Endodermal cell (in vitro differentiated cells): ENCODE results near the gene DNAJC5. TPM values are rescaled to one million over a fixed set of nuclear protein-coding genes. Genes with fewer than 3 reads are reported as not detected.

Experiments
- DNase-seq: peaks from one replicate; pipeline ENCODE4 v3.0.0-alpha.2; 2017
- H3K27ac ChIP-seq: 2 replicates; pipeline ENCODE4 v1.5.1; 2013; ENCODE audit warnings: mild to moderate bottlenecking, low read depth, low read length, moderate library complexity
- H3K27me3 ChIP-seq: 2 replicates; pipeline ENCODE4 v1.6.1; 2013; ENCODE audit warnings: mild to moderate bottlenecking, low read length, moderate library complexity; ENCODE audit not compliant: insufficient read depth, control insufficient read depth, poor library complexity, severe bottlenecking
- H3K36me3 ChIP-seq: 2 replicates; pipeline ENCODE4 v1.7.0; 2013; ENCODE audit warnings: mild to moderate bottlenecking, low read length, moderate library complexity; ENCODE audit not compliant: control insufficient read depth, insufficient read depth
- H3K4me1 ChIP-seq: one replicate; pipeline ENCODE4 v1.7.0; 2013; ENCODE audit warnings: low read length; ENCODE audit not compliant: control insufficient read depth, insufficient read depth
- H3K4me3 ChIP-seq: 2 replicates; pipeline ENCODE4 v1.5.1; 2013; ENCODE audit warnings: mild to moderate bottlenecking, low read length, moderate library complexity
- H3K9ac ChIP-seq: 2 replicates; pipeline ENCODE4 v1.6.1; 2013; ENCODE audit warnings: mild to moderate bottlenecking, low read length, moderate library complexity; ENCODE audit not compliant: poor library complexity, severe bottlenecking; ENCODE audit errors: extremely low read depth
- H3K9me3 ChIP-seq: 2 replicates; pipeline ENCODE4 v1.6.1; 2013; ENCODE audit warnings: mild to moderate bottlenecking, low read length, moderate library complexity; ENCODE audit not compliant: control insufficient read depth
- H3K27ac Mint-ChIP-seq: 2 replicates; pipeline ENCODE4 v1.8.0; 2020; ENCODE audit warnings: mixed read lengths
- H3K27me3 Mint-ChIP-seq: 2 replicates; pipeline ENCODE4 v1.8.0; 2021; ENCODE audit warnings: mild to moderate bottlenecking, mixed read lengths; ENCODE audit not compliant: insufficient read depth
- H3K36me3 Mint-ChIP-seq: 2 replicates; pipeline ENCODE4 v1.8.0; 2020; ENCODE audit warnings: low read depth, mixed read lengths
- H3K4me1 Mint-ChIP-seq: 2 replicates; pipeline ENCODE4 v1.8.0; 2020; ENCODE audit warnings: mixed read lengths
- H3K4me3 Mint-ChIP-seq: 2 replicates; pipeline ENCODE4 v1.8.0; 2020; ENCODE audit warnings: mild to moderate bottlenecking, moderate library complexity, mixed read lengths
- H3K9me3 Mint-ChIP-seq: 2 replicates; pipeline ENCODE4 v1.8.0; 2020; ENCODE audit warnings: mild to moderate bottlenecking, mixed read lengths
- CTCF ChIP-seq: fragments of 200-600 bp; sonication (generic); conservative IDR thresholded peaks from 2 replicates; pipeline ENCODE4 v1.5.0; 2021; ENCODE audit warnings: antibody characterized with exemption, mild to moderate bottlenecking
- WGBS, 2 experiments: methylation state at CpG; one replicate each; pipeline versions ENCODE4 v1.1.5 to v1.1.7; 2013; ENCODE audit warnings: missing lambda C conversion rate in 2 of 2, mixed read lengths in 1 of 2; ENCODE audit not compliant: insufficient coverage in 1 of 2, insufficient read length in 1 of 2; 5-methylcytosine and 5-hydroxymethylcytosine counted together
- total RNA-seq, 2 donors: library from RNA; stranded (reverse); fragmentation: NEBNext Ultra II Directional in 1 of 2; extraction: Animal tissue kit (Norgen Biotek cat#: 25700) in 1 of 2; gene quantifications; 2 replicates in 1 of 2; 3 replicates in 1 of 2; pipeline ENCODE4 v1.2.1, GENCODE V29; 2021

The DNAJC5 gene
- total RNA-seq, 2 donors from 2014 or later, result 25.8 to 26.8 TPM

- no peaks in the 10 kb centered on the region for H3K4me1 ChIP-seq
- no peak overlapping the region for H3K27ac Mint-ChIP-seq
- H3K27me3 Mint-ChIP-seq, result no peaks in the 10 kb centered on the region
- no peak for DNase-seq
- no peaks in the 10 kb centered on the region for H3K4me1 Mint-ChIP-seq
- H3K9ac ChIP-seq, result no peak overlapping the region
- H3K4me3 ChIP-seq, result no peak overlapping the region
- H3K27ac ChIP-seq, result no peak overlapping the region
- H3K27me3 ChIP-seq, result no peaks in the 10 kb centered on the region
- no peak overlapping the region for H3K4me3 Mint-ChIP-seq
- H3K36me3 Mint-ChIP-seq, result peaks cover 41% of the 10 kb centered on the region
- peaks cover 23% of the 10 kb centered on the region for H3K9me3 ChIP-seq
- peaks cover 11% of the 10 kb centered on the region for H3K36me3 ChIP-seq
- H3K9me3 Mint-ChIP-seq, result peaks cover 27% of the 10 kb centered on the region
- WGBS, 2 experiments, result 97 to 98% methylated on average over 10 to 13 of the region's 19 CpGs
- TF ChIP-seq CTCF, result no peak
Measured at GRCh38 chr20:63919130-63919529, 24.2 kb downstream of the DNAJC5 start.

- Mint-ChIP-seq H3K36me3 (peaks cover 40% of the 10 kb centered on the region), H3K27ac (no peak overlapping the region), H3K9me3 (peaks cover 21% of the 10 kb centered on the region), H3K4me3 (no peak overlapping the region), H3K4me1 (no peaks in the 10 kb centered on the region), H3K27me3 (no peaks in the 10 kb centered on the region)
- Histone ChIP-seq H3K9ac (no peak overlapping the region), H3K9me3 (peaks cover 19% of the 10 kb centered on the region), H3K27ac (no peak overlapping the region), H3K27me3 (no peaks in the 10 kb centered on the region), H3K4me3 (no peak overlapping the region), H3K4me1 (no peaks in the 10 kb centered on the region), H3K36me3 (peaks cover 11% of the 10 kb centered on the region)
- no peak for DNase-seq
- TF ChIP-seq CTCF, result no peak
- 96 to 99% methylated on average over 10 to 23 of the region's 23 CpGs for WGBS, 2 experiments
Measured at GRCh38 chr20:63920226-63920625, 25.3 kb downstream of the DNAJC5 start.

- Mint-ChIP-seq H3K27me3 (no peaks in the 10 kb centered on the region), H3K9me3 (no peaks in the 10 kb centered on the region), H3K4me1 (peaks cover 13% of the 10 kb centered on the region), H3K27ac (no peak overlapping the region), H3K4me3 (no peak overlapping the region), H3K36me3 (peaks cover 38% of the 10 kb centered on the region)
- Histone ChIP-seq H3K4me3 (no peak overlapping the region), H3K4me1 (peaks cover 4% of the 10 kb centered on the region), H3K36me3 (peaks cover 20% of the 10 kb centered on the region), H3K27ac (no peak overlapping the region), H3K27me3 (no peaks in the 10 kb centered on the region), H3K9me3 (no peaks in the 10 kb centered on the region), H3K9ac (no peak overlapping the region)
- no peak for TF ChIP-seq CTCF
- 80 to 94% methylated on average over 2 to 5 of the region's 8 CpGs for WGBS, 2 experiments
- DNase-seq, result no peak
Measured at GRCh38 chr20:63923651-63924050, 28.7 kb downstream of the DNAJC5 start.
